ENCODE data around the gene SCAMP5. TPM values are rescaled to one million over a fixed set of nuclear protein-coding genes. Genes with fewer than 3 reads are reported as not detected.

The SCAMP5 gene
- total RNA-seq, 1 experiment from 2014 or later: 7.0 TPM

DNA sequence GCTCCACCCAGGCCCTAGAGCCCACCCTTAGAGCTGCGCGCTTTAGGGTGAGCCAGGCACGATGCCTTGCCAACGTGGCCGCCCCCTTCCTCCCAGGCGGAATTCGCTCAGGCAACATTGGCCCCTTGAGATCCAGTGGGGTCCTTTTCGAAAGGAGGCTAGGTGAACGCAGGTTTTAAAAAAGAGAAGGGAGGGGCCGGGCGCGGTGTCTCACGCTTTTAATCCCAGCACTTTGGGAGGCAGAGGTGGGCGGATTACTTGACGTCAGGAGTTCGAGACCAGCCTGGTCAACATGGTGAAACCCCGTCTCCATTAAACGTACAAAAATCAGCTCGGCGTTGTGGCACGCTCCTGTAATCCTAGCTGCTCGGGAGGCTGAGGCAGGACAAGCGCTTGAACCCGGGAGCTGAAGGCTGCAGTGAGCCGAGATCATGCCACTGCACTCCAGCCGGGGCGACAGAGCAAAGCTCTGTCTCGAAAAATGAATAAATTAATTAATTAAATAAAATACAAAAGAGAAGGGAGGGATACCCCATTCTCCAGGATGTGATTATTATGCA lies 37.8 kb upstream of the SCAMP5 start:
- DNase-seq (no peak), ATAC-seq (no peak)
- ChIA-PET POLR2A (ENCODE audit: unreplicated experiment) (no interaction called here), CTCF (interaction anchor here (1.5 kb wide), 1 partner anchor 30 kb away, joined by 5 read pairs; no protein-coding TSS in a partner anchor)
- peak overlapping the region; percentile 99 for H2AFZ ChIP-seq (ENCODE audit: low read length)
- TF ChIP-seq EZH2 (IDR thresholded peaks at IDR 0.05; ENCODE audit: low read length, unreplicated experiment) (no peak), EZH2phosphoT487 (IDR thresholded peaks at IDR 0.05; ENCODE audit: borderline replicate concordance, low read length) (no peak)
- TF ChIP-seq, protein P1, sequence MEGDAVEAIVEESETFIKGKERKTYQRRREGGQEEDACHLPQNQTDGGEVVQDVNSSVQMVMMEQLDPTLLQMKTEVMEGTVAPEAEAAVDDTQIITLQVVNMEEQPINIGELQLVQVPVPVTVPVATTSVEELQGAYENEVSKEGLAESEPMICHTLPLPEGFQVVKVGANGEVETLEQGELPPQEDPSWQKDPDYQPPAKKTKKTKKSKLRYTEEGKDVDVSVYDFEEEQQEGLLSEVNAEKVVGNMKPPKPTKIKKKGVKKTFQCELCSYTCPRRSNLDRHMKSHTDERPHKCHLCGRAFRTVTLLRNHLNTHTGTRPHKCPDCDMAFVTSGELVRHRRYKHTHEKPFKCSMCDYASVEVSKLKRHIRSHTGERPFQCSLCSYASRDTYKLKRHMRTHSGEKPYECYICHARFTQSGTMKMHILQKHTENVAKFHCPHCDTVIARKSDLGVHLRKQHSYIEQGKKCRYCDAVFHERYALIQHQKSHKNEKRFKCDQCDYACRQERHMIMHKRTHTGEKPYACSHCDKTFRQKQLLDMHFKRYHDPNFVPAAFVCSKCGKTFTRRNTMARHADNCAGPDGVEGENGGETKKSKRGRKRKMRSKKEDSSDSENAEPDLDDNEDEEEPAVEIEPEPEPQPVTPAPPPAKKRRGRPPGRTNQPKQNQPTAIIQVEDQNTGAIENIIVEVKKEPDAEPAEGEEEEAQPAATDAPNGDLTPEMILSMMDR (conservative IDR thresholded peaks at IDR 0.05; ENCODE audit: low read depth, low read length): no peak
- no peaks in the 10 kb centered on the region for H4K20me1 ChIP-seq (ENCODE audit: low read length)
- intact Hi-C loops (cut with micrococcal nuclease): no loop called here
- peak overlapping the region; percentile 78 for H3K4me3 ChIP-seq (ENCODE audit: low read length)
- H3K27me3 ChIP-seq (ENCODE audit: low read length): no peaks in the 10 kb centered on the region
- H3K9ac ChIP-seq (ENCODE audit: low read length): peak overlapping the region; percentile 55
- no peaks in the 10 kb centered on the region for H3F3A ChIP-seq (ENCODE audit: low read length, unreplicated experiment)
- H3K27ac ChIP-seq (ENCODE audit: low read length): no peak overlapping the region
- H3K36me3 ChIP-seq (ENCODE audit: low read depth, low read length): no peaks in the 10 kb centered on the region
- no TSS peak for BruUV-seq (replicated peaks)
- H3K79me2 ChIP-seq (ENCODE audit: low read length): peaks cover 8% of the 10 kb centered on the region
- peaks cover 18% of the 10 kb centered on the region; the same call in 1 of the 2 replicates for H3K4me1 ChIP-seq (ENCODE audit: insufficient read depth, low read length)
- H3K4me2 ChIP-seq (ENCODE audit: low read length): peak overlapping the region; percentile 98
- no peaks in the 10 kb centered on the region for H3K9me3 ChIP-seq (ENCODE audit: low read length)
- H3K9me2 ChIP-seq (replicated peaks; ENCODE audit: low read length): no peaks in the 10 kb centered on the region

DNA sequence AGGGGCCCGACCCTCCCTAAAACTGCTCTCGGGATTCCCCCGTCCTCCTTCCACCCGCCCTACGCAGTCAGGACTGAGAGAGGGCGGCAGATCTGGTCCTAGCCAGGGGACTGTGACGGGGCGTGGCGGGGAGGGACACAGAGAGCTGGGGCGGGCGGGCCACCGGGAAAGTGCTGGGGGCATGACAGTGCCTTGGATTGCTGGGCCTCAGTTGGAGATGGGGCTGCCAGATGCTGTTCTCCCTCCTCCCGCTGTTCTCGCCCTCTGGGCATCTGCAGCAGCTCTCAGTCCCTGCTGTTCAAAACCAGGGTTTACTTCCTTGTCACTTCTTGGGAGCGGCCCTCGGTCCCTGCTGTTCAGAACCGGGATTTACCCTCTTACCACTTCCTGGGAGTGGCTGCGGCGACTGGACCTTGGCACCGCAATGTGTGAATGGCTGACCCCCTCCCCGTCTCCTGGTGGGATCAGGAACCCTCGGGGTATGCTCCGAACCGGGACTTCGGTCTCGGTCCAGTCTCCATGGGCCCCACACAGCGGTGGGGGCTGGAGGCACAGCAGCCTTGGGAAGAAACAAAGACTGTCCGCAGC lies 36.9 kb upstream of the SCAMP5 start:
- H3K4me3 ChIP-seq (ENCODE audit: low read length): peak overlapping the region; percentile 78; the same call in 1 of the 2 replicates
- no TSS peak for BruUV-seq (replicated peaks)
- H3K9me2 ChIP-seq (replicated peaks; ENCODE audit: low read length): no peaks in the 10 kb centered on the region

More for the DNA sequence above, 36.9 kb upstream of the SCAMP5 start:
- Histone ChIP-seq H3K36me3 (ENCODE audit: low read depth, low read length) (no peaks in the 10 kb centered on the region), H3K9me3 (ENCODE audit: low read length) (no peaks in the 10 kb centered on the region), H2AFZ (ENCODE audit: low read length) (peak overlapping the region; percentile 48; the same call in 1 of the 2 replicates), H4K20me1 (ENCODE audit: low read length) (no peaks in the 10 kb centered on the region), H3K4me1 (ENCODE audit: insufficient read depth, low read length) (peaks cover 18% of the 10 kb centered on the region; the same call in 1 of the 2 replicates), H3K27ac (ENCODE audit: low read length) (no peak overlapping the region), H3K4me2 (ENCODE audit: low read length) (peak overlapping the region; percentile 98), H3K27me3 (ENCODE audit: low read length) (no peaks in the 10 kb centered on the region), H3K9ac (ENCODE audit: low read length) (no peak overlapping the region), H3F3A (ENCODE audit: low read length, unreplicated experiment) (no peaks in the 10 kb centered on the region), H3K79me2 (ENCODE audit: low read length) (peaks cover 8% of the 10 kb centered on the region)
- DNase-seq: peak; percentile 31
- POLR2A ChIA-PET (ENCODE audit: unreplicated experiment): no interaction called here
- no peak for ATAC-seq
- TF ChIP-seq EZH2 (IDR thresholded peaks at IDR 0.05; ENCODE audit: low read length, unreplicated experiment): no peak
- TF ChIP-seq, protein P1 (conservative IDR thresholded peaks at IDR 0.05; ENCODE audit: low read depth, low read length): no peak
- TF ChIP-seq EZH2phosphoT487 (IDR thresholded peaks at IDR 0.05; ENCODE audit: borderline replicate concordance, low read length): no peak
- CTCF ChIA-PET: no interaction called here
- intact Hi-C loops (cut with micrococcal nuclease): no loop called here

Data from PC-3 (cell line).